Measurements from ENCODE around the gene KCNC4.

DNA sequence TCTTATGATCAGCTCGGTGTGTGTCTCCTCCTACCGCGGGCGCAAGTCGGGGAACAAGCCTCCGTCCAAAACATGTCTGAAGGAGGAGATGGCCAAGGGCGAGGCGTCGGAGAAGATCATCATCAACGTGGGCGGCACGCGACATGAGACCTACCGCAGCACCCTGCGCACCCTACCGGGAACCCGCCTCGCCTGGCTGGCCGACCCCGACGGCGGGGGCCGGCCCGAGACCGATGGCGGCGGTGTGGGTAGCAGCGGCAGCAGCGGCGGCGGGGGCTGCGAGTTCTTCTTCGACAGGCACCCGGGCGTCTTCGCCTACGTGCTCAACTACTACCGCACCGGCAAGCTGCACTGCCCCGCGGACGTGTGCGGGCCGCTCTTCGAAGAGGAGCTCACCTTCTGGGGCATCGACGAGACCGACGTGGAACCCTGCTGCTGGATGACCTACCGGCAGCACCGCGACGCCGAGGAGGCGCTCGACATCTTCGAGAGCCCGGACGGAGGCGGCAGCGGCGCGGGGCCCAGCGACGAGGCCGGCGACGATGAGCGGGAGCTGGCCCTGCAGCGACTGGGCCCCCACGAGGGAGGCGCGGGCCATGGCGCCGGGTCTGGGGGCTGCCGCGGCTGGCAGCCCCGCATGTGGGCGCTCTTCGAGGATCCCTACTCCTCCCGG is 1.5 kb downstream of the KCNC4 start:
- TF ChIP-seq, protein P1, sequence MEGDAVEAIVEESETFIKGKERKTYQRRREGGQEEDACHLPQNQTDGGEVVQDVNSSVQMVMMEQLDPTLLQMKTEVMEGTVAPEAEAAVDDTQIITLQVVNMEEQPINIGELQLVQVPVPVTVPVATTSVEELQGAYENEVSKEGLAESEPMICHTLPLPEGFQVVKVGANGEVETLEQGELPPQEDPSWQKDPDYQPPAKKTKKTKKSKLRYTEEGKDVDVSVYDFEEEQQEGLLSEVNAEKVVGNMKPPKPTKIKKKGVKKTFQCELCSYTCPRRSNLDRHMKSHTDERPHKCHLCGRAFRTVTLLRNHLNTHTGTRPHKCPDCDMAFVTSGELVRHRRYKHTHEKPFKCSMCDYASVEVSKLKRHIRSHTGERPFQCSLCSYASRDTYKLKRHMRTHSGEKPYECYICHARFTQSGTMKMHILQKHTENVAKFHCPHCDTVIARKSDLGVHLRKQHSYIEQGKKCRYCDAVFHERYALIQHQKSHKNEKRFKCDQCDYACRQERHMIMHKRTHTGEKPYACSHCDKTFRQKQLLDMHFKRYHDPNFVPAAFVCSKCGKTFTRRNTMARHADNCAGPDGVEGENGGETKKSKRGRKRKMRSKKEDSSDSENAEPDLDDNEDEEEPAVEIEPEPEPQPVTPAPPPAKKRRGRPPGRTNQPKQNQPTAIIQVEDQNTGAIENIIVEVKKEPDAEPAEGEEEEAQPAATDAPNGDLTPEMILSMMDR (IDR thresholded peaks at IDR 0.05): no peak
- no peak for TF ChIP-seq POLR2A (IDR thresholded peaks at IDR 0.05)
